ENCODE measurements around the gene VEGFA.
"Not testable (repeated sequence)": the region's sequence is repeated elsewhere in the genome, so short reads cannot be mapped to it uniquely, and the experiment has no call there.

The VEGFA gene

DNA sequence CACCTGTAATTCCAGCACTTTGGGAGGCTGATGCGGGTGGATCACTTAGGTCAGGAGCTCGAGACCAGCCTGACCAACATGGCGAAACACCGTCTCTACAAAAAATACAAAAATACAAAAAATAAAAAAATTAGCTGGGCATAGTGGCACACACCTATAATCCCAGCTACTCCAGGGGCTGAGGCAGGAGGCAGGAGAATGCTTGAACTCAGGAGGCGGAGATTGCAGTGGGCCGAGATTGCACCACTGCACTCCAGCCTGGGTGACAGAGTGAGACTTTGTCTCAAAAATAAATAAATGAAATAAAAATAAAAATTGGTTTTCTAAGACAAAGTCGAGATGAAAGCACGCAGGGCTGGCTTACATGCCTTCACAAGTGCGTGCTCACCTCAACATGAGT lies 49.0 kb downstream of the VEGFA start:
- not testable (repeated sequence) for H3K27me3 ChIP-seq (ENCODE audit: insufficient read depth, low read length); H3K4me3 ChIP-seq (ENCODE audit: low read depth, low read length); H2AFZ ChIP-seq (ENCODE audit: low read length, unreplicated experiment); H3K4me1 ChIP-seq (ENCODE audit: control insufficient read depth, insufficient read depth, low read length, unreplicated experiment); H3K27ac ChIP-seq (ENCODE audit: low read depth, low read length); H3K79me2 ChIP-seq (ENCODE audit: control insufficient read depth, insufficient read depth, low read length, unreplicated experiment); H3K36me3 ChIP-seq (ENCODE audit: insufficient read depth, low read length)

DNA sequence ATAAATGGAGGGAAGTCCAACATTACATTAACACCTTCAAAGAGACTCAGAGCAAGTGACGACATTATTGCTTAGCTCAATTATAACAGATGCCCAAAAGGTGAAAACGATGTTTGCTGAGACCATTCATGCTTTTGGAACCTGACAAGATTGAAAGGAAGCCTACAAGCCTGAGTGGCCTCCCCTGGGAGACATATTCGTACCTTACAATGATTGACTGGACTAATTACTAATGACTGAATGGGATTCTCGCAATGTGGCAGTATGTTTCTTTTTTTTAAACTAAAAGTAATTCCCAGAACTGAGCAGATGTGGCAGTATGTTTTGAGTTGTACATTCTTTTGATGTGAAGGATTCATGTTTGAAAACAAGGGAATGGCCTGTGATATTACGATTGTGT lies 49.9 kb downstream of the VEGFA start:
- Histone ChIP-seq H3K27me3 (ENCODE audit: insufficient read depth, low read length) (peaks cover 10% of the 10 kb centered on the region; the same call in 1 of the 2 replicates), H3K4me1 (ENCODE audit: control insufficient read depth, insufficient read depth, low read length, unreplicated experiment) (no peaks in the 10 kb centered on the region), H3K4me3 (ENCODE audit: low read depth, low read length) (no peak overlapping the region), H2AFZ (ENCODE audit: low read length, unreplicated experiment) (no peak overlapping the region), H3K36me3 (ENCODE audit: insufficient read depth, low read length) (no peaks in the 10 kb centered on the region), H3K27ac (ENCODE audit: low read depth, low read length) (no peak overlapping the region), H3K79me2 (ENCODE audit: control insufficient read depth, insufficient read depth, low read length, unreplicated experiment) (no peaks in the 10 kb centered on the region)

DNA sequence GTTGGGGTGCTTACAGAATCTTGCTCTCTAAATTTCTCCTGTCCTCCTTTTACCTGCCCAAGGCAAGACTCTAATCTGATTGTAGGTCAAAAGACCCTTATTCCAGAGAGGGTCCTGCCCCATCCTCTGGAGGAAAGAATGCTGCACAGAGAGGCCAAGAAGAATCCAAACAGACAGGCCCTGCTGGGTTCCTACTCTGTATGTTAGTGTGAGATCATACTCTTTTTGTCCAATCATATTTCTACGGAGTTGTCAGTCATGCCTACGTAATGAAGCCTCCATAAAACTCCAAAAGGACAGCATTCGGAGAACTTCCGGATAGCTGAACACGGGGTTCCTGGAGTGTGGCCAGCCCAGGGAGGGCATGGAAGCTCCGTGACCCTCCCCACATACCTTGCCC lies 50.5 kb downstream of the VEGFA start:
- H3K36me3 ChIP-seq (ENCODE audit: insufficient read depth, low read length) = no peaks in the 10 kb centered on the region
- H3K4me1 ChIP-seq (ENCODE audit: control insufficient read depth, insufficient read depth, low read length, unreplicated experiment) = no peaks in the 10 kb centered on the region
- no peak overlapping the region for H3K4me3 ChIP-seq (ENCODE audit: low read depth, low read length)
- H3K27ac ChIP-seq (ENCODE audit: low read depth, low read length) = no peak overlapping the region
- no peak overlapping the region for H2AFZ ChIP-seq (ENCODE audit: low read length, unreplicated experiment)
- peaks cover 10% of the 10 kb centered on the region; the same call in 1 of the 2 replicates for H3K27me3 ChIP-seq (ENCODE audit: insufficient read depth, low read length)
- H3K79me2 ChIP-seq (ENCODE audit: control insufficient read depth, insufficient read depth, low read length, unreplicated experiment) = no peaks in the 10 kb centered on the region

DNA sequence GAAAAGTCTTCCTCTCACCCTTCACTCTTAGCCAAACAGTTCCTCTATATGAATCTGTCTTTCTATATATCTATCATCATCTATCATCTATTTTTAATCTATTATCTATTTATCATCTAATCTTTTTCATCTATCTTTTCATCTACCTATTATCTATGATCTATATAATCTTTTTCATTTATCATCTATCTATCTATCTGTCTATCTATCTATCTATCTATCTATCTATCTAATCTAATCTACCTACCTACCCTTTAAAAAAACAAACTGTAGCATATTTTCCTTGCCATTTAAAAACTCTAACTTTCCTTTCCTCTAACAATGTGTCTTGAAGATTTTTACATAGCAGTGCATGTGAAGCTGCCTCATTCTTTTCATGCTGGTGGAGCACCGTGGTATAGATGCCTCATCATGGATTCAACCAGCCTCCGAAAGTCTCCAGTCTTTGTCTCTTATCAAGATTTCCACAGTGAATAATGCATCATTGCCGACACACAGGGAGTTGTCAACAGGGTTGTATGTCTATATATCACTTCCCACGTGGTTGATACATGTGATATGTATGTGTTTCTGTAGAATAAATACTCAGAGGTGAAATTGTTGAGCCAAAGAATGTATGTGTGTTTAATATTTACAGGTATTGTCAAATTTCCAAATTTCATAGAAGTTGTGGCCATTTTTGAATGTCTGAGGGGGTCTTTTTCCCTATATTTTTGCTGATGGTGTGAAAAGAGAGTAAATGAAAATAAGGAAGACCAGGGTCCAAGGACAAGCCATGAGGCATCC lies 51.3 kb downstream of the VEGFA start:
- no peaks in the 10 kb centered on the region for H3K79me2 ChIP-seq (ENCODE audit: control insufficient read depth, insufficient read depth, low read length, unreplicated experiment)
- H2AFZ ChIP-seq (ENCODE audit: low read length, unreplicated experiment) = no peak overlapping the region
- H3K36me3 ChIP-seq (ENCODE audit: insufficient read depth, low read length) = no peaks in the 10 kb centered on the region
- H3K4me3 ChIP-seq (ENCODE audit: low read depth, low read length) = no peak overlapping the region
- H3K27me3 ChIP-seq (ENCODE audit: insufficient read depth, low read length) = peaks cover 10% of the 10 kb centered on the region; the same call in 1 of the 2 replicates
- H3K27ac ChIP-seq (ENCODE audit: low read depth, low read length) = no peak overlapping the region
- H3K4me1 ChIP-seq (ENCODE audit: control insufficient read depth, insufficient read depth, low read length, unreplicated experiment) = no peaks in the 10 kb centered on the region

DNA sequence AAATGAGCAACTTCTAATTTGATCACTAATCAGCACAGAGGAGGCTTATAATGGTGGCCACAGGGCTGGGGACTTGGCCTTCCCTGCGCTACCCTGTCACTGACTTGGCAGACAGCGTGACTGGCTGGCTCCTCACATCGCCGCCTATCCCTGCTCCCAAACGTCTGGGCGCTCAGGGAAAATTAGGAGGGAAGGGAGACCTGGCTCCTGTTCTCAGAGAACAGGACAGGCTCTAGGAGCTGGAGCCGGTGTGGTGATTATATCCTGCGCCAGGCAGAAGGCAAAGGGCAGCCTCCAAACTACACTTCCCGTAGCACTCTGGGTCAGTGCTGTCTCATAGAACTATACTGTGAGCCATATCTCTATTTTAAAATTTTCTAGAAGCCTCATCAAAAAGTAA lies 53.4 kb downstream of the VEGFA start:
- Histone ChIP-seq H3K27ac (ENCODE audit: low read depth, low read length) (no peak overlapping the region), H3K79me2 (ENCODE audit: control insufficient read depth, insufficient read depth, low read length, unreplicated experiment) (no peaks in the 10 kb centered on the region), H3K4me1 (ENCODE audit: control insufficient read depth, insufficient read depth, low read length, unreplicated experiment) (no peaks in the 10 kb centered on the region), H3K27me3 (ENCODE audit: insufficient read depth, low read length) (peaks cover 10% of the 10 kb centered on the region; the same call in 1 of the 2 replicates), H2AFZ (ENCODE audit: low read length, unreplicated experiment) (no peak overlapping the region), H3K36me3 (ENCODE audit: insufficient read depth, low read length) (no peaks in the 10 kb centered on the region), H3K4me3 (ENCODE audit: low read depth, low read length) (no peak overlapping the region)

DNA sequence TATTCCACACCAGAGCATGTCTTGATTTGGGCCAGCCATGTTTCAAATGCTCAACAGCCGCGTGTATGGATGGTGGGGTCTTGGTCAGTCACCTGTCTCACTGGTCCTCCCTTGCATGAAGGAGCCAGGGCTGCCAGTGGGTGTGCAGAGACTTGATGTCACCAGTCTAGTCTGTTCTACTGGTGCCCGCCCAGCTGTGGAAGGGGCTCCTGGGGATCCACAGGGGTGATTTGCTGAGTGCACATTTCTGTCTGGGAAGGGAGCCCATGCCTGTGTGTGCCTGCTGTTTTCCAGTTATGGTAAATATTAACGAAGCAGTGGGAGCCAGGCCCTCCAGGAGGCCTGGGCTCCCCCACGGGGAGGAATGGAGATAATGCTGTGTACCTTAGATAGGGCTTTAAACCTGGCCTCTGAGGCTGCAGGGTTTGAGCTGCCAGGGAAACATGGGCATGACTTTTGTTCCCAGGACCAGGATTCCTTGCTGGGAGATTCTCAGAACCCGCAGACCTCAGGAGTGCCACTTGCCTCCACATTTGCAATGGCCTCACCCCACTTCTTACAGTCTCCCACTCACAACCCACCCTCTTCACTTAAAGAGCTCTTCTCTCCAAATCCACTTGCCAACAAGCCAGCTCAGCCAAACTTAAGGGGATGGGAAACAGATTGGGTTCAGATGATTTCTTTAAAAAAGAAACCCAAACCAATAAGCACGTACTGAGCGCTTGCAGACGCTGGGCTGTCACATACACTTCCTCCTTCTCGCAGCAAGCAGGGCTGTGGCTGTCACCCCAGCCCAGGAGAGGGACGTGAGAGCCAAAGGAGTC lies 54.1 kb downstream of the VEGFA start:
- H3K4me3 ChIP-seq (ENCODE audit: low read depth, low read length) = no peak overlapping the region
- H3K36me3 ChIP-seq (ENCODE audit: insufficient read depth, low read length) = no peaks in the 10 kb centered on the region
- no peak overlapping the region for H3K27ac ChIP-seq (ENCODE audit: low read depth, low read length)
- peaks cover 10% of the 10 kb centered on the region; the same call in 1 of the 2 replicates for H3K27me3 ChIP-seq (ENCODE audit: insufficient read depth, low read length)
- H3K4me1 ChIP-seq (ENCODE audit: control insufficient read depth, insufficient read depth, low read length, unreplicated experiment) = no peaks in the 10 kb centered on the region
- no peaks in the 10 kb centered on the region for H3K79me2 ChIP-seq (ENCODE audit: control insufficient read depth, insufficient read depth, low read length, unreplicated experiment)
- H2AFZ ChIP-seq (ENCODE audit: low read length, unreplicated experiment) = no peak overlapping the region

DNA sequence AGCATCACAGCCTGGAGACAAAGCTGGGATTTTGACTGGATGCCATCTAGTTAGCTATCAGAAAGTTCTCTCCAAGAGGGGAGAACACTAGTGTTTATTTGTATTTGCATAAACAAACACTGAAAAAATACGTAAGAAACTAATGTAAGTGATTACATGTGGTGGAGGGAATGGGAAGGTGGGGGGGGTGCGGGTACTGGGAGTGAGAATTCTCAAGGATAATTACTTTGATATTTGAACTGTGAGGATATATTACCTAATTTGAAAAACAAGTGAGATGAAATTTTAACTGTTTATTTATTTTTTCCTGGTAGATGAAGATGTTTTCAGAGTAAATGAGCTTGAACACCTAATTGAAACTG lies 54.7 kb downstream of the VEGFA start:
- Histone ChIP-seq H3K36me3 (ENCODE audit: insufficient read depth, low read length) (no peaks in the 10 kb centered on the region), H3K27me3 (ENCODE audit: insufficient read depth, low read length) (peaks cover 10% of the 10 kb centered on the region), H3K4me3 (ENCODE audit: low read depth, low read length) (no peak overlapping the region), H3K4me1 (ENCODE audit: control insufficient read depth, insufficient read depth, low read length, unreplicated experiment) (no peaks in the 10 kb centered on the region), H2AFZ (ENCODE audit: low read length, unreplicated experiment) (no peak overlapping the region), H3K27ac (ENCODE audit: low read depth, low read length) (no peak overlapping the region), H3K79me2 (ENCODE audit: control insufficient read depth, insufficient read depth, low read length, unreplicated experiment) (no peaks in the 10 kb centered on the region)

DNA sequence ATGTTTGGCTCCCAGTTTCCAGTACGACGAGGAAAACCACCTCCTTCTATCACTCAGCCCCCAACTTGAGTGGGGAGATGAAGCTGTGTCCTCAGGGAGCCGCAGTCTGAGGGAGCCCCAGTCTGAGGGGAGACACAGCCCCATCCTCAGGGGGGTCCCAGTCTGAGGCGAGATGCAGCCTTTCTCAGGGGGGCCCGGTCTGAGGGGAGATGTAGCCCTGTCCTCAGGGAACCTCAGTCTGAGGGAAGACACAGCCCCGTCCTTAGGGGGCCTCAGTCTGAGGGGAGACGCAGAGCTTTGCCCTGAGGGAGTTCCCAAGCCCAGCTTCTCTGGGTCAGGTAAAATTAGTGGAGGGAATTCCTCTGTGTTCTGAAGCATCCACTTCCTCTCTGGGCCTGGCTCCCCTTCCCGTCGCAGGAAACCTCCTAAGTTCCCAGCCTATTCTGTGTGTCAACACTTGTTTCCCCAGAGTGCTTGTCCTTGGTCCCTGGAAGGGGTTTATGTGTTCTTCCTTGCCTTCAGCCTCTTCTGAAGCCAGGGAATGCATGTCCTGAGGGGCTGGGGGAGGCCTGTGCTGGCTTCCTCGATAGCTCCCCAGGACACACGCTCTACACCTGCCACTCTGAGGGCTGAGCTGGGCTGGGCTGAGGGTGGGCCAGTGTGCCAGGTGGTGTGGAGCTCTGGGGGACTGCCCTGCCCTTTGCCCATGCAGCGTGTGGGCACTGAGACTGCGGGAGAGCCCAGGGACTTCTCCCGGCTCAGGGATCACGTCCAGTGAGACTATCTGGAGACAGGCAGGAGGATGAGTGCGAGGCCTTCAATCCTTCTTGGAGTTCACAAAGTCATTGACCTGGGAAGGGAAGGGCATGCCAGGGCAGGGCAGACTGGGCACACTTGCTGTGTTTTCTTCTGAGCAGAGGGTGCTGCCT lies 55.4 kb downstream of the VEGFA start:
- no peak overlapping the region for H3K4me3 ChIP-seq (ENCODE audit: low read depth, low read length)
- H3K4me1 ChIP-seq (ENCODE audit: control insufficient read depth, insufficient read depth, low read length, unreplicated experiment) = no peaks in the 10 kb centered on the region
- no peaks in the 10 kb centered on the region for H3K79me2 ChIP-seq (ENCODE audit: control insufficient read depth, insufficient read depth, low read length, unreplicated experiment)
- no peak overlapping the region for H2AFZ ChIP-seq (ENCODE audit: low read length, unreplicated experiment)
- H3K27ac ChIP-seq (ENCODE audit: low read depth, low read length) = no peak overlapping the region
- no peaks in the 10 kb centered on the region for H3K36me3 ChIP-seq (ENCODE audit: insufficient read depth, low read length)
- peaks cover 10% of the 10 kb centered on the region for H3K27me3 ChIP-seq (ENCODE audit: insufficient read depth, low read length)

DNA sequence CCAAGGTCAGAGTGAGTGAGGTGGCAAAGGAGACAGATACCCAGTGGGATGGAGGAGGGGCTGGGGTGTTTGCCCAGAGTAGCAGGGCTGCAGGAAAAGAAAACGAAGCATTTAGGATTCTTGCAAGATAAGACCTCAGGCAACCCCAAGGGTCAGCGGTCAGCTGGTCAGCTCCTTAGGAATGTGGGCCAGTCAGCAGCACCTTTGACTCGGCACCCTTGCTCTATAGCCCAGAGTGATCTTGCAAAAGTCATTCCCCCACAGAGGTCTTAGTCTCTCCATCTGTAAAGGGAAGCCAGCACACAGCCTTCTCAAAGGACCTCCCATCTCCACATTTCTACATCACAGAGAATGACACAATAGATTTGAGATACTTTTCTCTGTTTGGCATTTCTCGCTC lies 56.7 kb downstream of the VEGFA start:
- Histone ChIP-seq H3K4me1 (ENCODE audit: control insufficient read depth, insufficient read depth, low read length, unreplicated experiment) (no peaks in the 10 kb centered on the region), H3K4me3 (ENCODE audit: low read depth, low read length) (no peak overlapping the region)

DNA sequence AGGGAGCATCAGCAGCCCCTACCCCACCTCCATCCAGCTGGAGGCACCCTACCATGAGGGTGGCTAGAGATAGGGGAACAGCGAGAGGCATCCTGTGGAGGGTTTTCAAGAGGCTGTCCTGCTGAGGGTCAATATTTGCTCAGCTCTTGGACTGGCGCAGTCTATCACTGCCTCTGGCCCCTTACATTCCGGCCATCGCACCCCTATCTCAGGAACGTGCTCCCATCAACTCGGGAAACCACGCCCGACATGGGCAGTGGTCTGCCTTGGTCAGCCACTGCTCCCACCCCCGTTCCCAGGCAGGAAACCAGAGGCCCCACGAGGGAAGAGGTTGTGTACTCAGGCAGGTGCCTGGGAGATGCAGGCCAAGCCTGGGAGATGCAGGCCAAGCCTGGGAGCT lies 57.9 kb downstream of the VEGFA start:
- no peaks in the 10 kb centered on the region; the same call in 1 of the 2 replicates for H3K27me3 ChIP-seq (ENCODE audit: insufficient read depth, low read length)
- no peaks in the 10 kb centered on the region for H3K79me2 ChIP-seq (ENCODE audit: control insufficient read depth, insufficient read depth, low read length, unreplicated experiment)
- no peaks in the 10 kb centered on the region for H3K36me3 ChIP-seq (ENCODE audit: insufficient read depth, low read length)
- H3K4me1 ChIP-seq (ENCODE audit: control insufficient read depth, insufficient read depth, low read length, unreplicated experiment) = no peaks in the 10 kb centered on the region
- H3K4me3 ChIP-seq (ENCODE audit: low read depth, low read length) = no peak overlapping the region
- no peak overlapping the region for H2AFZ ChIP-seq (ENCODE audit: low read length, unreplicated experiment)
- H3K27ac ChIP-seq (ENCODE audit: low read depth, low read length) = no peak overlapping the region

More for the DNA sequence above, 56.7 kb downstream of the VEGFA start:
- peaks cover 5% of the 10 kb centered on the region for H3K27me3 ChIP-seq (ENCODE audit: insufficient read depth, low read length)
- no peaks in the 10 kb centered on the region for H3K36me3 ChIP-seq (ENCODE audit: insufficient read depth, low read length)
- no peak overlapping the region for H3K27ac ChIP-seq (ENCODE audit: low read depth, low read length)
- no peaks in the 10 kb centered on the region for H3K79me2 ChIP-seq (ENCODE audit: control insufficient read depth, insufficient read depth, low read length, unreplicated experiment)
- H2AFZ ChIP-seq (ENCODE audit: low read length, unreplicated experiment) = no peak overlapping the region

Data from ACC112 (cell line).